ENCODE data around the gene LPIN1. TPM values are rescaled to one million over a fixed set of nuclear protein-coding genes. Genes with fewer than 3 reads are reported as not detected.

The LPIN1 gene
- total RNA-seq, 1 experiment from 2014 or later = 4.4 TPM

- Mint-ChIP-seq H3K36me3 (ENCODE audit: insufficient read depth in 1 of 3, low read depth in 3 of 3) (peaks cover 15 to 21% (median 17%) of the 10 kb centered on the region in 3 experiments), H3K9me3 (peaks cover 25 to 26% of the 10 kb centered on the region in 2 experiments), H3K27me3 (ENCODE audit: low read depth) (peaks cover 4% of the 10 kb centered on the region; the same call in 1 of the 2 replicates), H3K27ac (no peak overlapping the region), H3K4me1 (peaks cover 13 to 18% of the 10 kb centered on the region in 2 experiments), H3K4me3 (no peak overlapping the region)
- no peak overlapping the region for H3K27ac ChIP-seq (ENCODE audit: insufficient read length, low read depth, low read length)
- no CpG with 5 or more reads among the region's 7 CpGs for WGBS (ENCODE audit: extremely low coverage, insufficient read length, low lambda C conversion rate)
- no peak overlapping the region for H2BK20ac ChIP-seq (ENCODE audit: low read depth, low read length, poor library complexity, severe bottlenecking)
- no peaks in the 10 kb centered on the region for H3K79me2 ChIP-seq (ENCODE audit: insufficient read depth, low read length)
- no peak overlapping the region for H4K5ac ChIP-seq (ENCODE audit: insufficient read length, low read depth, low read length)
- no peak overlapping the region for H3K4me2 ChIP-seq (ENCODE audit: insufficient read depth, insufficient read length, low read length)
- H2BK12ac ChIP-seq (ENCODE audit: insufficient read length, low read depth, low read length) = no peak overlapping the region
- H3K23me2 ChIP-seq (ENCODE audit: insufficient read length, low read depth, low read length, poor library complexity, severe bottlenecking) = no peaks in the 10 kb centered on the region
- no peaks in the 10 kb centered on the region for H3K79me1 ChIP-seq (ENCODE audit: insufficient read depth, low read depth, low read length, poor library complexity, severe bottlenecking)
- DNase-seq = no peak
- H4K20me1 ChIP-seq (ENCODE audit: control insufficient read depth, insufficient read depth, insufficient read length) = no peaks in the 10 kb centered on the region
- H3K56ac ChIP-seq (ENCODE audit: insufficient read length, low read depth, low read length) = no peak overlapping the region
- H3K9me3 ChIP-seq (ENCODE audit: control insufficient read depth, low read depth, low read length) = peaks cover 19% of the 10 kb centered on the region
- no peak overlapping the region for H3K23ac ChIP-seq (ENCODE audit: insufficient read length, low read depth, low read length)
- H3T11ph ChIP-seq (ENCODE audit: low read length) = no peak overlapping the region
- H2BK120ac ChIP-seq (ENCODE audit: low read depth, low read length, poor library complexity, severe bottlenecking) = no peak overlapping the region
- H2AK5ac ChIP-seq (ENCODE audit: insufficient read length, low read length) = no peak overlapping the region
- H3K4ac ChIP-seq (ENCODE audit: low read depth, low read length) = no peak overlapping the region
- no peak overlapping the region for H2AFZ ChIP-seq (ENCODE audit: low read length)
- H3K14ac ChIP-seq (ENCODE audit: insufficient read depth, low read length) = no peak overlapping the region
- no peak overlapping the region for H4K91ac ChIP-seq (ENCODE audit: insufficient read length, low read depth, low read length)
- no peaks in the 10 kb centered on the region; the same call in 1 of the 2 replicates for H3K4me1 ChIP-seq (ENCODE audit: insufficient read depth, low read length)
- H3K9ac ChIP-seq (ENCODE audit: extremely low read depth, insufficient read length, low read length) = no peak overlapping the region
- H2BK15ac ChIP-seq (ENCODE audit: low read depth, low read length) = no peak overlapping the region
- no peak overlapping the region for H2BK5ac ChIP-seq (ENCODE audit: insufficient read length, low read length)
- no peak for TF ChIP-seq CTCF (conservative IDR thresholded peaks at IDR 0.05)
- no peak overlapping the region for H4K8ac ChIP-seq (replicated peaks; ENCODE audit: insufficient read length, low read depth, low read length)
- no peaks in the 10 kb centered on the region for H3K27me3 ChIP-seq (ENCODE audit: insufficient read depth, low read length)
- no peak overlapping the region for H3K18ac ChIP-seq (ENCODE audit: insufficient read length, low read depth, low read length)
These were observed 116.7 kb downstream of the LPIN1 start for GRCh38 chr2:11863103-11863502.

All from H9 (cell line).